HFF-Myc (cell line): Measurements from ENCODE around the gene SLC12A4.

Source experiments
- DNase-seq: peaks from one replicate; pipeline ENCODE4 v3.0.0-alpha.2; 2011; ENCODE audit warnings: low read depth; ENCODE audit errors: extremely low read depth
- H3K4me3 ChIP-seq: replicated peaks from 2 replicates; pipeline ENCODE4 v1.5.1; 2011; ENCODE audit warnings: low read depth, mild to moderate bottlenecking, control low read depth, low read length
- TF ChIP-seq, protein P1 (sequence below): IDR thresholded peaks from 2 replicates; pipeline ENCODE4 v1.5.1; 2012; ENCODE audit warnings: mild to moderate bottlenecking, low read depth, low read length, control low read depth; ENCODE audit errors: missing control alignments

SLC12A4 gene

DNA sequence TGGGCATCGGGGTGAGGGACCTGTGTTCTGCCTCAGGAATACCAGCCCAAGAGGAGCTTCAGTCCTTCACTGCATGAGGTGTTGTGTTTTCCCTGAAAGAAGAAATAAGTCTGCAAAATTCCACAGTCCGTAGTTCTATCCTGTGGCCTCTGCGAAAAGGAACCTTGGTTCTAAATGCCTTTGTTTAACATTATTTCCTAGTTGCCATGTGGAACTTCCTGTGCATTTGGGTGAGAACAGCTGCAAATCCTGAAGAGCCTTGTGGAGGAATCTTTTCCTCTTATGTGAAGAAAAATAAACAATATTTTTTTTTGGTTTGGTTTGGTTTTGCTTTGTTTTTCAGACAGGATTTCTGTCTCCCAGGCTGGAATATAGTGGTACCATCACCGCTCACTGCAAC lies 65.6 kb downstream of the SLC12A4 start:
- no peak for DNase-seq
- TF ChIP-seq, protein P1, sequence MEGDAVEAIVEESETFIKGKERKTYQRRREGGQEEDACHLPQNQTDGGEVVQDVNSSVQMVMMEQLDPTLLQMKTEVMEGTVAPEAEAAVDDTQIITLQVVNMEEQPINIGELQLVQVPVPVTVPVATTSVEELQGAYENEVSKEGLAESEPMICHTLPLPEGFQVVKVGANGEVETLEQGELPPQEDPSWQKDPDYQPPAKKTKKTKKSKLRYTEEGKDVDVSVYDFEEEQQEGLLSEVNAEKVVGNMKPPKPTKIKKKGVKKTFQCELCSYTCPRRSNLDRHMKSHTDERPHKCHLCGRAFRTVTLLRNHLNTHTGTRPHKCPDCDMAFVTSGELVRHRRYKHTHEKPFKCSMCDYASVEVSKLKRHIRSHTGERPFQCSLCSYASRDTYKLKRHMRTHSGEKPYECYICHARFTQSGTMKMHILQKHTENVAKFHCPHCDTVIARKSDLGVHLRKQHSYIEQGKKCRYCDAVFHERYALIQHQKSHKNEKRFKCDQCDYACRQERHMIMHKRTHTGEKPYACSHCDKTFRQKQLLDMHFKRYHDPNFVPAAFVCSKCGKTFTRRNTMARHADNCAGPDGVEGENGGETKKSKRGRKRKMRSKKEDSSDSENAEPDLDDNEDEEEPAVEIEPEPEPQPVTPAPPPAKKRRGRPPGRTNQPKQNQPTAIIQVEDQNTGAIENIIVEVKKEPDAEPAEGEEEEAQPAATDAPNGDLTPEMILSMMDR: no peak

DNA sequence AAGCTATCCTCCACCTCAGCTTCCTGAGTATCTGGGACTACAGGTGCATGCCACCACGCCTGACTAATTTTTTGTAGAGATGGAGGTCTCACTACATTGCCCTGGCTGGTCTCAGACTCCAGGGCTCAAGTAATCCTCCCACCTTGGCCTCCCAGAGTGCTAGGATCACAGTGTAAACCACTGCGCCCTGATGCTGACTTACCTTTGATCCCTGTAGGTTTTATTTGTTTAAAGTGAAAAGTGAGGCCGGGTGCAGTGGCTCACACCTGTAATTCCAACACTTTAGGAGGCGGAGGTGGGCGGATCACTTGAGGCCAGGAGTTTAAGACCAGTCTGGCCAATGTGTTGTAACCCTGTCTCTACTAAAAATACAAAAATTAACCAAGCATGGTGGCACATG lies 66.7 kb downstream of the SLC12A4 start:
- H3K4me3 ChIP-seq: no peak overlapping the region
- TF ChIP-seq, protein P1: no peak
- no peak for DNase-seq

More for the DNA sequence above, 65.6 kb downstream of the SLC12A4 start:
- no peak overlapping the region for H3K4me3 ChIP-seq

DNA sequence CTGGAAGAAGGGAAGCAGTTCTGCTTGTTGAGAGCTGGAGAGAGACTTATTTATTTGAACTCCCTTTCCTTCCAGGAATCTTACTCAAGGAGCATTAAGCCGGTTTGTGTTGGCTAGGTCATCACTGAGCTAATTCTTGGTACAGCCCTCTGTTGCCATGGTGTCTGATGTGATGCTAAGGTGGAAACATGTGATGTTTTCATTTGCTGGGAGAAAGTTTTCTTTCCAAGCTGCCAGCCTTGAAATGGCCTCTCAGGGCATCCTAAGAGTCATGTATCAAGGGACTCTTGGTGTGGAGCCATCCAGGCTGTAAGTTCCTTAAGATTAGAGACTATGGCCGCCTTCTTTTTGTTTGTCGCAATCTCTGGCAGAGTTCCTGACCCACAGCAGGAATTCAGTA lies 71.2 kb downstream of the SLC12A4 start:
- TF ChIP-seq, protein P1: no peak
- DNase-seq: no peak
- no peak overlapping the region for H3K4me3 ChIP-seq

DNA sequence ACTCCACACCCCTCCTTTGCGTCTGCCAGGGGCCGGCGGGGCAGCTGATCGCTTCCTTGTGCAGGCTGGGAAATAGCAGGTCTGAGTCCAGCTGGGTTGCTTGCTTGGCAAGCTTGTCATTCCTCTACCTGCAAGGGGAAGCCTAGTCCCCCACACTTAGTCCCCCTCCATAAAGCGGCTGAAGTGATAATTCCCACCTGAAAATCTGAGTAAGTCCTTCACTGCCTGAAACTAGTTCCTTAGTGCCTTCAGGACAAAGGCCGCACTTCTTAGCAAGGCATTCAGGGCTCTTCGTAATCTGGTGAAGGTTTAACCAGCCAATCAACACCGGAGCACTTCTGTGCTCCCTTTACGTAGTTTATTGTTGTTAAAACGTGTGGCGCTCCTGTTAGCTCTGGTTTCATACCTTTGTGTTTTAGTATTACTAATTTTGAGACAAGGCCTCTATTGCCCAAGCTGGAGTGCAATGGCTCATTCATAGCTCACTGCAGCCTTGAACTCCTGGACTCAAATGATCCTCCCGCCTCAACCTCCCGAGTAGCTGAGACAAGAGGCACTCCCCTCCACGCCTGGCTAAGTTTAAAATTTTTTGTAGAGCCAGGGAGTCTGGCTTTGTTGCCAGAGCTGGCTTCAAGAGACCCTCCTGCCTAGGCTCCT lies 74.6 kb downstream of the SLC12A4 start:
- TF ChIP-seq, protein P1: no peak
- no peak for DNase-seq
- H3K4me3 ChIP-seq: peak overlapping the region; percentile 98
